ENCODE results near the gene TBC1D24.

TBC1D24 gene

DNA sequence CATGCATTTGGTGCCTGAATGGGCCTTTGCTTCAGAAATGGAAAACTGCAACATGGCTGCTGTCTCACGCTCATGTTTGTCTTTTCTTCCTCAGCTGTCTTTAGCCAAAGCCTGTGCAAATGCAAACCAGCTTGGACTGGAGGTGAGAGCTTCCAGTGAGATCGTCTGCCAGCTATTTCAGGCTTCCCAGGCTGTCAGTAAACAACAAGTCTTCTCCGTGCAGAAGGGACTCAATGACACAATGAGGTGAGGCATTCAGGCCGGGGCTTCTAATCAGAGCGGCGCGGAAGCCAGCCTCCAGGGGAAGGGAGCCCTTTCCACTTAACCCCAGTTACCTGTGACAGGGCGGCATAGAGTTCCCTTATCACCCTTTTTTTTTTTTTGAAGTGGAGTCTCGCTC lies 31.4 kb upstream of the TBC1D24 start:
- no peaks in the 10 kb centered on the region for H3K4me1 ChIP-seq (ENCODE audit: low read length)
- no peaks in the 10 kb centered on the region for H4K20me1 ChIP-seq (ENCODE audit: insufficient read depth, low read length)
- H3K4me2 ChIP-seq (ENCODE audit: low read length): no peak overlapping the region
- no peaks in the 10 kb centered on the region for H3K79me2 ChIP-seq (ENCODE audit: low read length)
- no peak overlapping the region for H3K27ac ChIP-seq (ENCODE audit: low read length)
- no peak overlapping the region for H3K9ac ChIP-seq (ENCODE audit: low read length)
- no peaks in the 10 kb centered on the region for H3K27me3 ChIP-seq (ENCODE audit: low read depth, low read length)
- no peak overlapping the region for H3K4me3 ChIP-seq (ENCODE audit: low read length)
- peaks cover 44% of the 10 kb centered on the region for H3K36me3 ChIP-seq (replicated peaks; ENCODE audit: low read depth, low read length)
- no peak overlapping the region for H2AFZ ChIP-seq (ENCODE audit: low read depth, low read length)
- H3K9me3 ChIP-seq (ENCODE audit: insufficient read depth, low read length): no peaks in the 10 kb centered on the region
- TF ChIP-seq, protein P1, sequence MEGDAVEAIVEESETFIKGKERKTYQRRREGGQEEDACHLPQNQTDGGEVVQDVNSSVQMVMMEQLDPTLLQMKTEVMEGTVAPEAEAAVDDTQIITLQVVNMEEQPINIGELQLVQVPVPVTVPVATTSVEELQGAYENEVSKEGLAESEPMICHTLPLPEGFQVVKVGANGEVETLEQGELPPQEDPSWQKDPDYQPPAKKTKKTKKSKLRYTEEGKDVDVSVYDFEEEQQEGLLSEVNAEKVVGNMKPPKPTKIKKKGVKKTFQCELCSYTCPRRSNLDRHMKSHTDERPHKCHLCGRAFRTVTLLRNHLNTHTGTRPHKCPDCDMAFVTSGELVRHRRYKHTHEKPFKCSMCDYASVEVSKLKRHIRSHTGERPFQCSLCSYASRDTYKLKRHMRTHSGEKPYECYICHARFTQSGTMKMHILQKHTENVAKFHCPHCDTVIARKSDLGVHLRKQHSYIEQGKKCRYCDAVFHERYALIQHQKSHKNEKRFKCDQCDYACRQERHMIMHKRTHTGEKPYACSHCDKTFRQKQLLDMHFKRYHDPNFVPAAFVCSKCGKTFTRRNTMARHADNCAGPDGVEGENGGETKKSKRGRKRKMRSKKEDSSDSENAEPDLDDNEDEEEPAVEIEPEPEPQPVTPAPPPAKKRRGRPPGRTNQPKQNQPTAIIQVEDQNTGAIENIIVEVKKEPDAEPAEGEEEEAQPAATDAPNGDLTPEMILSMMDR (IDR thresholded peaks at IDR 0.05; ENCODE audit: low read depth, low read length): no peak
- TF ChIP-seq EZH2phosphoT487 (IDR thresholded peaks at IDR 0.05; ENCODE audit: low read depth): no peak

DNA sequence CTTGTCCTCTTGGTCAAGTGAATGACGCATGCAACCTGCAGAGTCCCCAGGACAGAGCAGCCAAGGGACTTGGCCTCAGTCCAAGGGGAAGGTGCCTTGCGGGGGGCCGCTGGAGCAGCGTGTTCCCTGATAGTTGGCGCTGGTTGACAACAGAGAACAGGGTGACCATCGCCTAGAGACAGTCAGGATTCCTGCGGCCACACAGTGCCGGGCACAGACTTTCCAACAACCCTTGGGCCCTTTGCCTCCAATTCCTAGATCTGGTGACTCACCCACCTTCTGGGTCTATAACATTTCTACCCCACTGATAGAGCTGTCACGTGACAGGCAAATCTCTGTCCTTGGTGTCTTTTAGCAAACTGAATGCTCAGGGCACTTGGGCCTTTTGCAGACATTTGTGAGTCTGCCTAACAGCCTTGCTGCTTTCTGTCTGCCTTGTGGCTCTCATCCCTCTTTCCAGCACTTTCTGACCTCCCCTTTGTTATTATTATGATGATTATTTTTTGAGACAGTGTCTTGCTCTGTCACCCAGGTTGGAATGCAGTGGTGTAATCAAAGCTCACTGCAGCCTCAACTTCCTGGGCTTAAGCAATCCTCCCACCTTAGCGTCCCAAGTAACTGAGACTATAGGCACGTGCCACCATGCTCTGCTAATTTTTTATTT lies 26.9 kb upstream of the TBC1D24 start:
- Histone ChIP-seq H3K9me3 (ENCODE audit: insufficient read depth, low read length) (no peaks in the 10 kb centered on the region), H3K4me2 (ENCODE audit: low read length) (no peak overlapping the region), H3K36me3 (replicated peaks; ENCODE audit: low read depth, low read length) (peaks cover 62% of the 10 kb centered on the region), H3K79me2 (ENCODE audit: low read length) (no peaks in the 10 kb centered on the region), H3K4me1 (ENCODE audit: low read length) (no peaks in the 10 kb centered on the region), H3K27ac (ENCODE audit: low read length) (no peak overlapping the region), H2AFZ (ENCODE audit: low read depth, low read length) (no peak overlapping the region), H3K4me3 (ENCODE audit: low read length) (no peak overlapping the region), H3K9ac (ENCODE audit: low read length) (no peak overlapping the region), H4K20me1 (ENCODE audit: insufficient read depth, low read length) (0 out of 2 replicates have a peak, but pooled peaks cover 4% of the 10 kb centered on the region), H3K27me3 (ENCODE audit: low read depth, low read length) (no peaks in the 10 kb centered on the region)
- TF ChIP-seq, protein P1 (IDR thresholded peaks at IDR 0.05; ENCODE audit: low read depth, low read length): no peak
- TF ChIP-seq EZH2phosphoT487 (IDR thresholded peaks at IDR 0.05; ENCODE audit: low read depth): no peak

DNA sequence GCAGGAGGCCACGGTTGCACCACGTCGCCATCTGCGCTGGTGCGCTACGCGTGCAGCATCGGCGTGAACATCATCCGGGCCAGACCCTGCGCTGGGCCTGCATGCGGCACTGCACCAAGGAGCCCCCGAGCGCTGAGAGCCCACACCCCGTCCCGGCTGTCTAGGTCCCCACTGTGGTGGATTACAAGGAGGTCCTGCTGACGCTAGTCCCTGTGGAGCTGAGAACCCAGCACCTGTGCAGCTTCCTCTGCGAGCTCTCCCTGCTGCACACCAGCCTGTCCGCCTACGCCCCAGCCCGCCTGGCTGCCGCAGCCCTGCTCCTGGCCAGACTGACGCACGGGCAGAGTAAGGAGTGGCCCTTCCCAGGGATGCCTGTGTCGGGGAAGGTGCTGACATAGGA lies 25.8 kb upstream of the TBC1D24 start:
- Histone ChIP-seq H3K9me3 (ENCODE audit: insufficient read depth, low read length) (no peaks in the 10 kb centered on the region), H3K36me3 (replicated peaks; ENCODE audit: low read depth, low read length) (peaks cover 65% of the 10 kb centered on the region), H3K4me1 (ENCODE audit: low read length) (no peaks in the 10 kb centered on the region), H3K27ac (ENCODE audit: low read length) (no peak overlapping the region), H3K9ac (ENCODE audit: low read length) (no peak overlapping the region), H3K4me3 (ENCODE audit: low read length) (no peak overlapping the region), H4K20me1 (ENCODE audit: insufficient read depth, low read length) (0 out of 2 replicates have a peak, but pooled peaks cover 4% of the 10 kb centered on the region), H3K27me3 (ENCODE audit: low read depth, low read length) (no peaks in the 10 kb centered on the region), H3K4me2 (ENCODE audit: low read length) (no peak overlapping the region), H2AFZ (ENCODE audit: low read depth, low read length) (no peak overlapping the region), H3K79me2 (ENCODE audit: low read length) (no peaks in the 10 kb centered on the region)
- TF ChIP-seq EZH2phosphoT487 (IDR thresholded peaks at IDR 0.05; ENCODE audit: low read depth): no peak
- TF ChIP-seq, protein P1 (IDR thresholded peaks at IDR 0.05; ENCODE audit: low read depth, low read length): no peak

DNA sequence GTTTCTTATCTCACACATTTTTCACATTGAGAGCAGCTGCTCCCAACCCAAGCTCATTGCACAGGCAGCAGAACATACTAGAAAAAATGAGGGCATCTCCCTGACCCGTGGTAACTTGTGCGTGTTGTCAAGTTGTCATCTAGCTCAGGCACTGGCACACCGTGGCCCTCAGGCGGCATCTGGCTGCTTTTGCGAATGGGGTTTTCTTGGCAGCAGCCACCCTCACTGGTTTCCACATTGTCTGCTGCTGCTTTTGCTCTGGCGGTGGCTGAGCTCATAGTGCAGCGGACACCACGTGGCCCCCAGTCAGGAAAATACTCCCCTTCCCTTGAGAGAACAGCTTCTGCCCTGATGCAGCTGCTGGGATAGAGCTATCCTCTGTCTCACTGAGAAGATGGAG lies 24.4 kb upstream of the TBC1D24 start:
- no peak overlapping the region for H2AFZ ChIP-seq (ENCODE audit: low read depth, low read length)
- no peaks in the 10 kb centered on the region for H3K27me3 ChIP-seq (ENCODE audit: low read depth, low read length)
- no peaks in the 10 kb centered on the region for H3K4me1 ChIP-seq (ENCODE audit: low read length)
- H3K79me2 ChIP-seq (ENCODE audit: low read length): no peaks in the 10 kb centered on the region
- peaks cover 66% of the 10 kb centered on the region for H3K36me3 ChIP-seq (replicated peaks; ENCODE audit: low read depth, low read length)
- H3K9ac ChIP-seq (ENCODE audit: low read length): no peak overlapping the region
- no peak overlapping the region for H3K4me3 ChIP-seq (ENCODE audit: low read length)
- 0 out of 2 replicates have a peak, but pooled peaks cover 4% of the 10 kb centered on the region for H4K20me1 ChIP-seq (ENCODE audit: insufficient read depth, low read length)
- H3K4me2 ChIP-seq (ENCODE audit: low read length): no peak overlapping the region
- TF ChIP-seq, protein P1 (IDR thresholded peaks at IDR 0.05; ENCODE audit: low read depth, low read length): no peak
- TF ChIP-seq EZH2phosphoT487 (IDR thresholded peaks at IDR 0.05; ENCODE audit: low read depth): no peak
- H3K9me3 ChIP-seq (ENCODE audit: insufficient read depth, low read length): no peaks in the 10 kb centered on the region
- no peak overlapping the region for H3K27ac ChIP-seq (ENCODE audit: low read length)
